Measurements from ENCODE around the gene PTPRK. TPM values are rescaled to one million over a fixed set of nuclear protein-coding genes. Genes with fewer than 3 reads are reported as not detected.

The PTPRK gene
- total RNA-seq, 4 donors from 2014 or later, result 40.1 to 82.0 (median 57.6) TPM

DNA sequence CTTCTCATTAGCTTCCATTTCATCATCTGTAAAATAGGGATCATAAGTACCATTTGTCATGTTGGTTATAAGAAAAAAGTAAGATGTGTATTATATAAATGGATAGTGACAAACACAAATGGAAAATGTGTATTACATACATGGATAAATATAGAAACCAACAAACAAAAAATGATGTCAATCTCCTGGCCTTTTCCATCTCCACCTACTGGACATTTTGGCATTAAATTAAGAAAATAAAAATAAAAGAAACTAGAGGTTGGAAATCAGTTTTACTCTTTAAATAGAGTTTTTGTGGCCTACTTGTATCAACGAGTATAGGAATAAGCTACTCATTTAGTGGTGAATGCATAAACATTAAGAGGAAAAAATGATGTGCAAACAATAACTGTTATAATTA is 552.0 kb downstream of the PTPRK start:
- Histone ChIP-seq H3K9me3 (no peaks in the 10 kb centered on the region), H3K27ac (no peak overlapping the region), H3K27me3 (no peaks in the 10 kb centered on the region), H3K4me1 (no peaks in the 10 kb centered on the region), H3K36me3 (peaks cover 18% of the 10 kb centered on the region), H3K4me3 (no peak overlapping the region)
- no peak for DNase-seq (ENCODE audit: low spot score in 2 of 2)
- TF ChIP-seq POLR2A (IDR thresholded peaks at IDR 0.05) (no peak), EP300 (IDR thresholded peaks at IDR 0.05) (no peak), POLR2AphosphoS5 (IDR thresholded peaks at IDR 0.05) (no peak)
- TF ChIP-seq, protein P1, sequence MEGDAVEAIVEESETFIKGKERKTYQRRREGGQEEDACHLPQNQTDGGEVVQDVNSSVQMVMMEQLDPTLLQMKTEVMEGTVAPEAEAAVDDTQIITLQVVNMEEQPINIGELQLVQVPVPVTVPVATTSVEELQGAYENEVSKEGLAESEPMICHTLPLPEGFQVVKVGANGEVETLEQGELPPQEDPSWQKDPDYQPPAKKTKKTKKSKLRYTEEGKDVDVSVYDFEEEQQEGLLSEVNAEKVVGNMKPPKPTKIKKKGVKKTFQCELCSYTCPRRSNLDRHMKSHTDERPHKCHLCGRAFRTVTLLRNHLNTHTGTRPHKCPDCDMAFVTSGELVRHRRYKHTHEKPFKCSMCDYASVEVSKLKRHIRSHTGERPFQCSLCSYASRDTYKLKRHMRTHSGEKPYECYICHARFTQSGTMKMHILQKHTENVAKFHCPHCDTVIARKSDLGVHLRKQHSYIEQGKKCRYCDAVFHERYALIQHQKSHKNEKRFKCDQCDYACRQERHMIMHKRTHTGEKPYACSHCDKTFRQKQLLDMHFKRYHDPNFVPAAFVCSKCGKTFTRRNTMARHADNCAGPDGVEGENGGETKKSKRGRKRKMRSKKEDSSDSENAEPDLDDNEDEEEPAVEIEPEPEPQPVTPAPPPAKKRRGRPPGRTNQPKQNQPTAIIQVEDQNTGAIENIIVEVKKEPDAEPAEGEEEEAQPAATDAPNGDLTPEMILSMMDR (IDR thresholded peaks at IDR 0.05), result no peak
- WGBS, result 83% methylated on average over 1 of the region's 1 CpG

DNA sequence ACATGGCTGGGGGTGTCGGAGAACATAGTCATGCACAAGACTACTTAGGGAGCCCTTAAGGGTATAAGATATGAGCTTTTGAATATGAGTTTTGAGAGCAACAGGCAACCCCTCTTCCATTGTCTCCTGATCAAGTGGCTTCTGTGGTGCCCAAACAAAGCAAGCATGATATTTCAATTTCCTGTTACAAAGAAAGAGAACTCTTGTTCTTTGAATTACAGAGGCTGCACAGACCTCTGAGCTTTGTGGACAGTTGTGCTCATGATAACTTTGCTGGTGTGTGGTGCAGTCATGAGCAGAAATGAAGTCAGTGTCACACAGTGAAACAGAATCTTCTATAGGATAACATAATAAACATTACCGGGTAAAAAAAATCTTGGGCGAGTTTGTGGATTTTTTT is 552.7 kb downstream of the PTPRK start:
- peaks cover 15% of the 10 kb centered on the region for H3K36me3 ChIP-seq
- WGBS, result 94% methylated on average over 3 of the region's 3 CpGs
- TF ChIP-seq POLR2A (IDR thresholded peaks at IDR 0.05), result no peak
- no peaks in the 10 kb centered on the region for H3K4me1 ChIP-seq
- H3K4me3 ChIP-seq, result no peak overlapping the region
- no peak overlapping the region for H3K27ac ChIP-seq
- DNase-seq (ENCODE audit: low spot score in 2 of 2), result no peak
- no peaks in the 10 kb centered on the region for H3K27me3 ChIP-seq
- no peaks in the 10 kb centered on the region for H3K9me3 ChIP-seq

DNA sequence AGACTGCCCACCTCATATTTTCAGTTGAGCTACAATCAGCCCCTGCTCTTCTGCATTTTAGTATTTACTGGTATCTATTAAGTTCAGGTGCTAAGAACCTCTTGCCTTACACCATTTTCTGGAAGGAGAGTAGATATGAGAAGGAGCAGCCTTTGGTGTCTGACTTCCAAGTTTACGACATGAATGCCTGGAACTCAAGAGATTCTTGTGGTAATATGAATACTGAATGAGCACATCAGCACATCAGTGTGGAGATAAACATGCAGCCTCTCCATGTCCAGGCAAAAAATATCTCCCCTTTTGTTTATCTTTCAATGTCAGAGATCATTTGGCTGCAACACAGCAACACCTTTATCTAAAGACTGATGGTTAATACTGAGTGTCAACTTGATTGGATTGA is 553.8 kb downstream of the PTPRK start:
- DNase-seq (ENCODE audit: low spot score in 2 of 2), result no peak
- no peak overlapping the region for H3K27ac ChIP-seq
- H3K36me3 ChIP-seq, result peaks cover 9% of the 10 kb centered on the region
- H3K4me3 ChIP-seq, result no peak overlapping the region
- H3K27me3 ChIP-seq, result no peaks in the 10 kb centered on the region
- H3K4me1 ChIP-seq, result no peaks in the 10 kb centered on the region
- TF ChIP-seq POLR2AphosphoS5 (IDR thresholded peaks at IDR 0.05) (no peak), EP300 (IDR thresholded peaks at IDR 0.05) (no peak), POLR2A (IDR thresholded peaks at IDR 0.05) (no peak)
- TF ChIP-seq, protein P1 (IDR thresholded peaks at IDR 0.05), result no peak
- 100% methylated on average over 1 of the region's 1 CpG for WGBS
- H3K9me3 ChIP-seq, result no peaks in the 10 kb centered on the region

DNA sequence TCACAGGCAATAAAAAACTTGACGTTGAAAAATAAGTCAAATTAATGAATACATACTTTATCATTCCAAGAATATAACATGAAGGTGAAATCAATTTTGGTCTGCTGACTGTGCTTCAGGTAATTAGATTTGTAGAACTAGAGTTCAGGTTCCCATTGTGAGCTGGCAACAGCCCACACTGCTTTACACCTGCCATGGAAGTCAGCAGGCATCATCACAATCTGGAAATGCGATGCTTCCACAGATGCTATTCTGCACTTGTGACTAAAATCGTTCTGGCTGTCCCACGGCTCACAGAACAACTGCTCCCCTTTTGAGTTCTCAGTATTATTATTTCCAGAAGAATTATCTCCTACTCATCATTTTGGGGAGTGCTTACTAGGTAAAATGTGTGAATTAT is 556.9 kb downstream of the PTPRK start:
- no peak for DNase-seq (ENCODE audit: low spot score in 2 of 2)
- H3K27ac ChIP-seq, result no peak overlapping the region
- no peaks in the 10 kb centered on the region for H3K27me3 ChIP-seq
- H3K4me1 ChIP-seq, result no peaks in the 10 kb centered on the region
- peaks cover 4% of the 10 kb centered on the region for H3K36me3 ChIP-seq
- 87% methylated on average over 4 of the region's 4 CpGs for WGBS
- no peaks in the 10 kb centered on the region for H3K9me3 ChIP-seq
- TF ChIP-seq POLR2AphosphoS5 (IDR thresholded peaks at IDR 0.05), result no peak
- no peak for TF ChIP-seq EP300 (IDR thresholded peaks at IDR 0.05)
- TF ChIP-seq, protein P1 (IDR thresholded peaks at IDR 0.05), result no peak
- no peak for TF ChIP-seq POLR2A (IDR thresholded peaks at IDR 0.05)
- H3K4me3 ChIP-seq, result no peak overlapping the region

DNA sequence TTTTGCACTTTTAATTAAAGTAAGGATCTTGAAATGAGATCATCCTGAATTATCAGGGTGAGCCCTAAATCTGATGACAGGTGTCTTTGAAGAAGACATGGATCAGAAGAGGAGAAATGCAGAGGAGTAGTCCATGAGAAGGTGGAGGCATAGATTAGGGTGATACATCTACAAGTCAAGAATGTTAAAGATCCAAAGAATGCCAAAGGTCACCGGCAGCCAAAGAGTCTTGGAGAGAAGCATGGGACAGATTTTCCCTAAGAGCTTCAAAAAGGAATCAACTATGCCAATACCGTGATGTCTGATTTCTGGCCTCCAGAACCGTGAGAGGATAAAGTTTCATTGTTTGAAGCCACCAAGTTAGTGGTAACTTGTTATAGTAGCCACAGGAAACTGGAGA is 560.5 kb downstream of the PTPRK start:
- H3K36me3 ChIP-seq, result no peaks in the 10 kb centered on the region
- TF ChIP-seq POLR2AphosphoS5 (IDR thresholded peaks at IDR 0.05) (no peak), EP300 (IDR thresholded peaks at IDR 0.05) (no peak)
- TF ChIP-seq, protein P1 (IDR thresholded peaks at IDR 0.05), result no peak
- no peak for DNase-seq (ENCODE audit: low spot score in 2 of 2)
- H3K9me3 ChIP-seq, result no peaks in the 10 kb centered on the region
- H3K4me3 ChIP-seq, result no peak overlapping the region
- H3K27ac ChIP-seq, result no peak overlapping the region
- no peaks in the 10 kb centered on the region for H3K27me3 ChIP-seq
- WGBS, result 91% methylated on average over 3 of the region's 3 CpGs
- H3K4me1 ChIP-seq, result no peaks in the 10 kb centered on the region

DNA sequence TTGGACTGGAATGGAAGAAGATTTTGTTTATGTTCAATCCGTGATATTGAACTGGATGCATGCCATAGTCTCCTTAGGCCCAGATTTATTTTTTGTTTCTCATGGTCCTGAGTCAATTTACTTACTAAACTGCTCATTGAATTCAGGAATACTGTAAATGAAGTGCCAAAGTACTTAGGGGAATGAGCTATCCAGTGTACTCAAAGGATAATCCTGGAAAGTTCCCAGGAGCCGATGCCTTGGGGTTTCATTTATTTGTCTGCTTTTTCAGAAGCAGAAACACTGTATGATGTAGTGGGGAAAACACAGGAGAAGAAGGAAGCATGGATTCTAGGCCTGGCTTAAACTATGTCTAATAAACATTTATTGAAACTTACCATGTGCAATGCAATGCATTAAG is 563.4 kb downstream of the PTPRK start:
- Histone ChIP-seq H3K4me1 (no peaks in the 10 kb centered on the region), H3K9me3 (no peaks in the 10 kb centered on the region), H3K27me3 (no peaks in the 10 kb centered on the region), H3K27ac (no peak overlapping the region), H3K4me3 (no peak overlapping the region), H3K36me3 (no peaks in the 10 kb centered on the region)
- no peak for TF ChIP-seq POLR2AphosphoS5 (IDR thresholded peaks at IDR 0.05)
- TF ChIP-seq POLR2A (IDR thresholded peaks at IDR 0.05), result no peak
- TF ChIP-seq EP300 (IDR thresholded peaks at IDR 0.05), result no peak
- TF ChIP-seq, protein P1 (IDR thresholded peaks at IDR 0.05), result no peak
- 66% methylated on average over 2 of the region's 2 CpGs for WGBS
- no peak for DNase-seq (ENCODE audit: low spot score in 2 of 2)

Data from suprapubic skin (tissue), 4 donors.